ENCODE results near the gene STK4.

Gene STK4

DNA sequence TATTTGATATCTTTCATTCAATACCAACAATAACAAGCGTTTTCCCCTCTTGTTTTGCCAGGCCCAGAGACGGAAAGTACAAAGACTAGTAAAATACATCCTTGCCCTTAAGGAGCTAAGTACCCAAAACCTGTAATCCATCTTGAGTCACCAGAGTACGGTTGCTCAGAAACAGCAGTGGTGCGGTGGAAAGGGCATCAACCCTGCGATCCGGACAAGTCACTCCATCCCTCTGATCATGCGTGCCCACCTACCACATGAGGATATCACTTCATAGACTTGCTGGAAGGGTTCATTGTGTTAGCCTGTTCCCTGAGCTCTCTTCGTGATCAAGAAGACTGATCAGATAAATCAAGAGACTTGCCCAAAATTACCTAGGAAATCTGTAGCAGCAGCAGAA, 8.0 kb upstream of the STK4 start:
- no peak overlapping the region for H3K9ac ChIP-seq (ENCODE audit: low read length)
- H3K36me3 ChIP-seq (ENCODE audit: control insufficient read depth, insufficient read depth, low read length), result peaks cover 14% of the 10 kb centered on the region
- peaks cover 3% of the 10 kb centered on the region for H3K4me1 ChIP-seq (ENCODE audit: control insufficient read depth, insufficient read depth, low read length)
- no peak overlapping the region for H3K4me3 ChIP-seq (ENCODE audit: low read length)
- no peak overlapping the region for H3K27ac ChIP-seq (ENCODE audit: low read depth, low read length)
- no peaks in the 10 kb centered on the region for H3K27me3 ChIP-seq (ENCODE audit: control insufficient read depth, insufficient read depth, low read length)

DNA sequence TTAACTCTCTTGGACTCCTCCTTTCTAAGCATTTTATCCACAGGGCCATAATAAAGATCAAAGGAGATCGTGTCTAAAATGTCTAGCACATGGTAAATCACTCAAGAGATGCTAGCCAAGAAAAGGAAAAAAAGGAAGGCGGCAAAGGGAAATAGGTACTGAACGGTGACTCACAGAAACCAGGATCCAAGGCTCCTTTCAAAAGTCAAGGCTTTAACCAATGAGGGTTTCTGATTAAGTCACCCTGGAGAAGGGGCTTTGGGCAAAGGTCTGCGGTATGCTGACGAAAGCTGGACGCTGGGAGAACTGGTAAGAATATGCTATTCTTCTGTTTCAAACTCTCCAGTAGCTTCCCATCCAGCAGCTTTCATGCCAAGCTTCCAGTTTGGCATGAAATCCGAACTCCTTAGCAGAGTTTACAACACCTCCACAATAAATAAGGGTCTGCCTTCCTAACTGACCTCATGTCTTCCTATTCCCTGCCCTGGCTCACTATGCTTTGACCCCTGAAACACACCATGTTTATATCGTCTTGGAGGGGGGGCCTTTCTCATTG, 7.2 kb upstream of the STK4 start:
- Histone ChIP-seq H3K27me3 (ENCODE audit: control insufficient read depth, insufficient read depth, low read length) (no peaks in the 10 kb centered on the region), H3K4me1 (ENCODE audit: control insufficient read depth, insufficient read depth, low read length) (peaks cover 3% of the 10 kb centered on the region), H3K27ac (ENCODE audit: low read depth, low read length) (no peak overlapping the region), H3K9ac (ENCODE audit: low read length) (no peak overlapping the region), H3K36me3 (ENCODE audit: control insufficient read depth, insufficient read depth, low read length) (peaks cover 11% of the 10 kb centered on the region), H3K4me3 (ENCODE audit: low read length) (peak overlapping the region; percentile 77)

DNA sequence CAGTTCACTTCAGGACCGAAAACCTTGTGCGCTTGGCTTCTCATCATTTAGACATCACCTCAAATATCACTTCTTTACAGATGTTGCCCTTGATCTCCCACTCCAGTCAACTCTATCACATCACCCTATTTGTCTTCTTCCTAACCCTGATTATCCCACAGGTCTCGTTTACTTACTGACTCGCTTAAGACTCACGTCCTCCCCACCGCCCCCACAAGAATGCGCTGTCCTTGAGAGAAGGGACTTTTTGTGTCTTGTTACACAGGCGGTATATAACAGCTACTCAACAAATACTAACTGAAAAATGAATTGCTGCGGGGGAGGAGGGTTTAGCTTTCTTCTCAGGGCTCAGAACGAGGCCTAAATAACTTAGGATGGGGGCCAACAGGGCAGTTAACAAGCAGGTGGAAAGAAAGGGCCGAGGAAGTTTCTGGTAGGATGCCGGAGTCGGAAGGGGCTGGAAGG, 6.6 kb upstream of the STK4 start:
- no peak overlapping the region for H3K27ac ChIP-seq (ENCODE audit: low read depth, low read length)
- peak overlapping the region; percentile 38 for H3K9ac ChIP-seq (ENCODE audit: low read length)
- peak overlapping the region; percentile 77 for H3K4me3 ChIP-seq (ENCODE audit: low read length)
- no peaks in the 10 kb centered on the region for H3K27me3 ChIP-seq (ENCODE audit: control insufficient read depth, insufficient read depth, low read length)
- H3K36me3 ChIP-seq (ENCODE audit: control insufficient read depth, insufficient read depth, low read length), result peaks cover 8% of the 10 kb centered on the region
- peaks cover 3% of the 10 kb centered on the region for H3K4me1 ChIP-seq (ENCODE audit: control insufficient read depth, insufficient read depth, low read length)

DNA sequence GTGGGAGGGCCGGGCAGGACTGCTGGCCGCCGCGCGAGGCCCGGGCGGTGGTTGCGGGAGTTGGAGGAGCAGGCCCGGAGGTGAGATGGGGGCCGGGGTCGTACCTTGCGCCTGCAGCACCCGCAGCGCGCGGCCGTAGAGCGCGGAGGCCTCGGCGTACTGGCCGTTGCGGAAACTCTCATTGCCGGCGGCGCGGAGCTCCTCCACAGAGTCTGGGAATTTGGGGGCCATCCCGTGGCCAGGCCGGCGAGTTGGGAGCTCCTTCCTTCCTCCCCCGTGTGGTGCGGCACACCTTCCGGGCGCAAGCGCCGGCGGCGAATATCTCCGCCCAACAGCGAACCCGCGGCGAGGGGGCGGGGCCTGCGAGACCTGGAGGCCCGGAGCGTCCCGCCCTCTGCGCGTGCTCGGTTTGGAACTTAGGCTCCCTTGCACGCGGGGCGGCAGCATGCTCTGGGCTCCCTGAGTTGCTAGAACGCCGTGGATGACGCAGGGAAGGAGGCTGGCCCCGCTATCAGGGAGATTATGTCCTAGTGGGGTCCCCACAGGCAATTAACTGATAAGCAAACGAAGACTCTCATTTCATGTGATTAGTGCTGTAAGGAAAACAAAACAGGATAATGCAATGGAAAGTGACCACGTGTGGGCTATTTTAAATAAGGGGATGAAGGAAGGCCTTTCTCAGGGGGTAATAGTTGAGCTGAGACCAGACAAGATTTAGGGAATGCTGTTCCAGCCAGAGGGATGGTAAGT, 6.0 kb upstream of the STK4 start, which contains the start of gene TOMM34:
Gene TOMM34, minus strand, starts transcription at position 295 of the 750 bp plus-strand sequence. Its CDS starts 64 bp downstream, at position 231.
- peak within 1 kb of the TSS; percentile 38 for H3K9ac ChIP-seq (ENCODE audit: low read length)
- H3K4me3 ChIP-seq (ENCODE audit: low read length), result peak within 1 kb of the TSS; percentile 77
- peak within 1 kb of the TSS; percentile 51 for H3K27ac ChIP-seq (ENCODE audit: low read depth, low read length)

DNA sequence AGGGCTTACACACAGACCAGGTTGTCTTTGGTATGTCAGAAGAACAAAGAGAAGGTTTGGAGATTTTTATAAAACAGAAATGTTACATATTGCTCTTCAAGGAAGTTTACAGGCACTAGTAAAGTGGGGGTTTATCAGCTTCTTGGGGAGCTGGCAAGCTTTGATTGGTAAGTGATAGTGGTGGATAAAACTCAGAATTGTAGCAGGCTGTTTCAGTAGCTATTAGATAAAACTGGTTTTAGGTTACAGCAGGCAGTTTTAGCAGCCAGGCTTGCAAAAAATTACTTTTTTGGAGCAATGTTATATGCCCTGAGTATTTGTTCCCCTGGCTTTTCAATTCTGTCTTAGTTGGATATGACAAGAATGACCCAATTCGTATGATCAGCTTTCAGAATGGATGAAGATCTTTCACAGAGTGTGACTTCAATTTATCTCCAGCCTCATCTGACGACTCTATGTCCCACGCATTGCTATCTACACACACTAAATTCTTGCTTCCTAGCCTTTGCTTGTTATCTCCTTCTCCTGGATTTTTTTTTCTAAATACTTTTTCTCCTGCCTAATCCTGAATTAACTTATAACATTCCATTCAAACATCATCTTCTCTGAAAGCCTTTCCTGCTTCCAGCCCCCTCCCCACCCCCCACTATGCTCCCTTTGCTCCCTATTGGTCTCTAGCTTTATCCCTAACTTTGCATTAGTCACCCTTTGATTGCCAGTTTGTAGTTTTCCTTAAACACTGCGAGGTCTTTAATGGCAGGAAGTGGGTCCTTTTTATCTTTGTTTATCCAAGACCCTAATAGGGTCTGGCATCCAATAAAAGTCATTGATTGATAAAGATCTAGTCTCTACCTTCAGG, 5.1 kb upstream of the STK4 start:
- no peak overlapping the region for H3K27ac ChIP-seq (ENCODE audit: low read depth, low read length)
- no peaks in the 10 kb centered on the region for H3K27me3 ChIP-seq (ENCODE audit: control insufficient read depth, insufficient read depth, low read length)
- H3K4me1 ChIP-seq (ENCODE audit: control insufficient read depth, insufficient read depth, low read length), result peaks cover 3% of the 10 kb centered on the region
- H3K4me3 ChIP-seq (ENCODE audit: low read length), result no peak overlapping the region
- no peak overlapping the region for H3K9ac ChIP-seq (ENCODE audit: low read length)
- peaks cover 1% of the 10 kb centered on the region for H3K36me3 ChIP-seq (ENCODE audit: control insufficient read depth, insufficient read depth, low read length)

More for the DNA sequence above, 6.0 kb upstream of the STK4 start, which contains the start of gene TOMM34:
- H3K27me3 ChIP-seq (ENCODE audit: control insufficient read depth, insufficient read depth, low read length), result no peaks in the 10 kb centered on the region
- H3K36me3 ChIP-seq (ENCODE audit: control insufficient read depth, insufficient read depth, low read length), result peaks cover 3% of the 10 kb centered on the region
- H3K4me1 ChIP-seq (ENCODE audit: control insufficient read depth, insufficient read depth, low read length), result peaks cover 3% of the 10 kb centered on the region

DNA sequence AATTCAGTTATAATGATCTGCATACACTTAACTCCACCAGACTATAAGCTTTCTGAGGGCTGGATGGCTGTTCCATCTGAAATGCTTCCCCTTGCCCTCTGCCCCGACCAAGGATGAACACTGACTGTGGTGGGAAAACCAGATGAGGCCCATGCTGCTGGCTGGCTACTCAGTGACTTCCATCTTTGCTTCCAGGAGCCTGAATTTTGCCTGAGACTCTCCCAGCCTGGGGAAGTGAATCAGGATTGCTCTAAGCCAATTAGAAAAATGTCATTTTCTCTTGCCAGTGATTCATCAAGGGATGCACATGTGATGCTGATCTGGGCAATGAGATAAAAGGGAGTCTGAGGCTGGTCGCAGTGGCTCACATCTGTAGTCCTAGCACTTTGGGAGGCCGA, 4.4 kb upstream of the STK4 start:
- Histone ChIP-seq H3K27ac (ENCODE audit: low read depth, low read length) (no peak overlapping the region), H3K4me3 (ENCODE audit: low read length) (no peak overlapping the region), H3K27me3 (ENCODE audit: control insufficient read depth, insufficient read depth, low read length) (no peaks in the 10 kb centered on the region), H3K9ac (ENCODE audit: low read length) (no peak overlapping the region), H3K4me1 (ENCODE audit: control insufficient read depth, insufficient read depth, low read length) (peaks cover 3% of the 10 kb centered on the region), H3K36me3 (ENCODE audit: control insufficient read depth, insufficient read depth, low read length) (peaks cover 2% of the 10 kb centered on the region)

DNA sequence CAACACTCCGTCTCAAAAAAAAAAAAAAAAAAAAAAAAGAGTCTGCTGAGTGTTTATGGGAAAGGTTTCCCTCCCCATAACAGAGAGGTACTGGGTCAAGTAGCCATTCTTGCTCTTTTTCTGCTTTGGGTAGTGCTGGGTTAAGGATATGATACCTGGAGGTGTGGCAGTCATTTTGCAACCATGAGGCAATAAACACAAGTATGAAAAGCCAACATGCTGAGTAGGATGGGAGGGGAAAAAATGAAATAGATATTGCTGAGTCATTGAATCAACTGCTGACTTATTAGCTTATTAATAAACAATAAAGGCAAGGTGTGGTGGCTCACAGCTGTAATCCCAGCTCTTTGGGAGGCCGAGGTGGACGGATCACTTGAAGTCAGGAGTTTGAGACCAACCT, 3.8 kb upstream of the STK4 start:
- Histone ChIP-seq H3K4me3 (ENCODE audit: low read length) (no peak overlapping the region), H3K27me3 (ENCODE audit: control insufficient read depth, insufficient read depth, low read length) (no peaks in the 10 kb centered on the region), H3K4me1 (ENCODE audit: control insufficient read depth, insufficient read depth, low read length) (peaks cover 3% of the 10 kb centered on the region), H3K27ac (ENCODE audit: low read depth, low read length) (no peak overlapping the region), H3K9ac (ENCODE audit: low read length) (no peak overlapping the region), H3K36me3 (ENCODE audit: control insufficient read depth, insufficient read depth, low read length) (peaks cover 2% of the 10 kb centered on the region)

DNA sequence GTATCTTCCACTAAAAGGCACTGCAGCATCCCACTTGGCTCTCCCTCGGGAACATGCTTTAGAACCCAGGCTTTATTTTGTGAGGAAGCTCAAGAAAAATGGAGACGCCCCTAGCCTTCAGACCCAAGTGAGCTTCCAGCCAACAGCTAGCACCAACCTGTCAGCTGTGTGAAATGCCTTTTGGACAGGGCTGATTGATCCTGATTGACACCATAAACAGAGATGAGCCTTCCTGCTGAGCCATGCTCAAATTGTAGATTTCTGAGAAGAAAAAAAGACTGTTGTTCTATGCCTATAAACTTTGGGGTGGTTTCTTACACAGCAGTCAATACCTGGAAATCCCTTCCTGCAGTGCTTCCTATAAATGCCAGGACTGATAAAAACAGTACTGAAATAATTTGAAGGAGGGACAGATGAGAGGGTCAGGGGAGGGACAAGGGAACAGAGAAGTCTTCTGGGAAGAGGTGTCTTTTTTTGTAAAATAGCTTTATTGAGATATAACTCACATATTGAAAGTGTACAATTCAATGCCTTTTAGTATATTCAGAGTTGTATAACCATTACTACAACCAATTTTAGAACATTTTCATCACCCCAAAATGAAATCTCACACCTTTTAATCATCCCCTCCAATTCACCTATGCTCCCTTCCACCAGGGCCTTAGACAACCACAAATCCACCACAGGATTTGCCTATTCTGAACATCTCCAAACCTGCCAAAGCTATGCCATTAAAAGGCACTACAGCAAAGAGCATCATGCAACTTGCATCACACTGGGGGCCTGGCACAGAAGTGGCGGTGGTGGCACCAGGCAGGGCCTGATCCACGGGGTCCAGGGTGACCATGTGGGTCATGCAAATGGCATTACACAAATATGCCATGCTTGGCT, 2.7 kb upstream of the STK4 start:
- no peaks in the 10 kb centered on the region for H3K27me3 ChIP-seq (ENCODE audit: control insufficient read depth, insufficient read depth, low read length)
- H3K9ac ChIP-seq (ENCODE audit: low read length), result no peak overlapping the region
- H3K27ac ChIP-seq (ENCODE audit: low read depth, low read length), result no peak overlapping the region
- H3K36me3 ChIP-seq (ENCODE audit: control insufficient read depth, insufficient read depth, low read length), result peaks cover 2% of the 10 kb centered on the region
- H3K4me1 ChIP-seq (ENCODE audit: control insufficient read depth, insufficient read depth, low read length), result peaks cover 3% of the 10 kb centered on the region
- no peak overlapping the region for H3K4me3 ChIP-seq (ENCODE audit: low read length)

DNA sequence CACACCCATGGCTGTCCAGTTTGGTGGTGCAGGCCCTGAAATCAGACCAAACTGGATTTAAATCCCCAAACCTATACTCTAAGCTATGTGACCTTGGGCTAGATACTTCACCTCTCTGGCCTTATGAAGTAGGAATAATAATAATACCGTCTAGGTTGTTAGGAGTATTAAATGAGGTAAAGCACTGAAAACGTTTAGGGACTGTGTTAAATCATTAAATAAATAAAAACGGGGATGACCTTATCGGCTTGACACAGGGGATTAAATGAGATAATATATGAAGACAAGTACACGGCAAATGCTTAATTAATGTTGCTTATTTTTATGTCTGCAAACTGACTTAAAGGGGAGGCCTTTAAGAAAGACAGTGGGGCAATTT, 672 bp upstream of the STK4 start:
- Histone ChIP-seq H3K4me3 (ENCODE audit: low read length) (peak overlapping the region; percentile 96), H3K9ac (ENCODE audit: low read length) (no peak overlapping the region), H3K4me1 (ENCODE audit: control insufficient read depth, insufficient read depth, low read length) (no peaks in the 10 kb centered on the region), H3K27ac (ENCODE audit: low read depth, low read length) (peak overlapping the region; percentile 76), H3K36me3 (ENCODE audit: control insufficient read depth, insufficient read depth, low read length) (peaks cover 2% of the 10 kb centered on the region), H3K27me3 (ENCODE audit: control insufficient read depth, insufficient read depth, low read length) (no peaks in the 10 kb centered on the region)

DNA sequence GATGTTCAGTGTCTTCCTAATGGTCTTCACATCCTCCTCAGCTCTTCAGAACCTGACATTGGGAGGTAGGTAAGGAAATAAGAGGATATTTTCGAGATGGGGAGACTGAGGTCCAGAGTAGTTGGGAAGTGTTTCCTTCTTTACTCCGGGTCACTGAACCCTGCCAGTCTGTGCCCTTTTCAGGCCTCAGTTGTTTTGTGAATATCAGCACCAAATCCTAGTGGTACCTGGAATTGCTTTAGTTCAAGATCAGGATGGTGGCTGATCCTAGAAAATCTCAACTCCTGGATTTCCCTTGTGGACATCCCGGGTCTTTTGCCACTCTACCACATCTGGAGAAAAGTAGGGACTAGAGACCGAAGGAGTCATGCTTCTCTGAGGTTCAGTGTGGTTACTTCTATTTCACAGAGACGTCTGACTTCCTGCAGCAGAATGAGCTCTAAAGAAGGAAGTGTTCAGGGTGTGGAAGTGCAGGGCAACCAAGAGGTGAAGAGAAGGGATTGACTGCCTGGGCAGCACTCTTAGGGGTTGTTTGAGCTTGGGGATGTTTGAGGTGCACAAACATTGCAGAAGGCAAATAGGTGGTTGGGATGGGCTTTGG, 995 bp downstream of the STK4 start:
- no peak overlapping the region for H3K27ac ChIP-seq (ENCODE audit: low read depth, low read length)
- no peaks in the 10 kb centered on the region for H3K4me1 ChIP-seq (ENCODE audit: control insufficient read depth, insufficient read depth, low read length)
- peak overlapping the region; percentile 86 for H3K9ac ChIP-seq (ENCODE audit: low read length)
- H3K36me3 ChIP-seq (ENCODE audit: control insufficient read depth, insufficient read depth, low read length), result peaks cover 2% of the 10 kb centered on the region
- H3K27me3 ChIP-seq (ENCODE audit: control insufficient read depth, insufficient read depth, low read length), result no peaks in the 10 kb centered on the region
- H3K4me3 ChIP-seq (ENCODE audit: low read length), result peak overlapping the region; percentile 96

DNA sequence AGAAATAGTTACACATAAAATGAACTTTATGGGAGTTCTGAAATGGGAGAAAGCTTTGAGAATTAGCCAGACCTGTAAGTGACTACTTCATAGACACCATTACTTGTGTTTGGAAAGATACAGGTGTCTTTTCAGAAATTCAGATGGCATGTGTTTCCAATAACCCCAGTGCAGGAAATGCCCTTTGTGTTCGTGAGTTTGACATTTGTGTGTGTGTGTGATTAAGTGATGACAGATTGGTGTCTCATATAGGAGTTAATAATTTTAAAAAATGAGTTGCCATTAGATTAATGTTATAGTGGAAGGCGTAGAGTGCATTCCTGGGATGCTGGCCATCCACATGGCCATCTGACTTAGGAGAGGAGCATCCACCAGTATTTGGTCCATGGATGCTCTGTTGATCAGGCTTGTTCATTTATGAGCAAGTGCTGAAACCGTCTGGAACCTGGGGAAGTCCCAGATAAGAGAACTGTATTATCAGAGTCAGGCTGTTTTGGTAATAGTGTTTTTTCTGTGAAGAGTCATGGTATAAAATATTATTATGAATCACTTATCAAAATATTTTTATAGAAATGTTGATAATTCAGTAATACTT, 3.1 kb downstream of the STK4 start:
- Histone ChIP-seq H3K27me3 (ENCODE audit: control insufficient read depth, insufficient read depth, low read length) (no peaks in the 10 kb centered on the region), H3K27ac (ENCODE audit: low read depth, low read length) (no peak overlapping the region), H3K9ac (ENCODE audit: low read length) (no peak overlapping the region), H3K4me3 (ENCODE audit: low read length) (no peak overlapping the region), H3K4me1 (ENCODE audit: control insufficient read depth, insufficient read depth, low read length) (no peaks in the 10 kb centered on the region), H3K36me3 (ENCODE audit: control insufficient read depth, insufficient read depth, low read length) (peaks cover 9% of the 10 kb centered on the region)

Measured in rectal smooth muscle tissue (tissue), 1 donor.